ENCODE results near the gene SPATA2L.

DNA sequence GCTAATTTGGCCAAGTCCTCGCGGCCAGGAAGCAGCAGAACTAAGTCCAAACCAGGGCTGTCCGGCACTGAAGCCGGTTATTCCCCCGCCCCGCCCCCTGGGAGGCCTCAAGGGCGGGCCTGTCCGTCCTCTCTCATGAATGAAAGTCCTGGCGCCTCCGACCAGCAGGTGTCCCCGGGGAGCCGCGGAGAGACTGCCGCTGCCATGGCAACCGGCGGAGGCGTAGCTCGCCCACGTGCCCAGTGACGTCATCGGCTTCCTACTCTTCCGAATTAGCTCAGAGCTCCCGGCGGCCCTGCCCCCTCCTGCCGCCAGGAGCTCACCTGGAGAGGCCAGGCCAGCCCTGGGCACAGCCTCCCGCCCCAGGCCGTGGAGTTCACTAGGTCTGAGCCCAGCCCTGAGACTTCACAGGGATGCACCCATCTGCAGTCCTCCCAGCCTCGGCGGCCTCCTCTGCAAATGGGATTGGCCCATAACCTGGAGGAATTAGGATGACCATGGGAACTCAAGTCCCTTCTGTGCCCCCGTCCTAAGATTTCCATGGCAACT, 1.3 kb downstream of the SPATA2L start:
- TF ChIP-seq, protein P1, sequence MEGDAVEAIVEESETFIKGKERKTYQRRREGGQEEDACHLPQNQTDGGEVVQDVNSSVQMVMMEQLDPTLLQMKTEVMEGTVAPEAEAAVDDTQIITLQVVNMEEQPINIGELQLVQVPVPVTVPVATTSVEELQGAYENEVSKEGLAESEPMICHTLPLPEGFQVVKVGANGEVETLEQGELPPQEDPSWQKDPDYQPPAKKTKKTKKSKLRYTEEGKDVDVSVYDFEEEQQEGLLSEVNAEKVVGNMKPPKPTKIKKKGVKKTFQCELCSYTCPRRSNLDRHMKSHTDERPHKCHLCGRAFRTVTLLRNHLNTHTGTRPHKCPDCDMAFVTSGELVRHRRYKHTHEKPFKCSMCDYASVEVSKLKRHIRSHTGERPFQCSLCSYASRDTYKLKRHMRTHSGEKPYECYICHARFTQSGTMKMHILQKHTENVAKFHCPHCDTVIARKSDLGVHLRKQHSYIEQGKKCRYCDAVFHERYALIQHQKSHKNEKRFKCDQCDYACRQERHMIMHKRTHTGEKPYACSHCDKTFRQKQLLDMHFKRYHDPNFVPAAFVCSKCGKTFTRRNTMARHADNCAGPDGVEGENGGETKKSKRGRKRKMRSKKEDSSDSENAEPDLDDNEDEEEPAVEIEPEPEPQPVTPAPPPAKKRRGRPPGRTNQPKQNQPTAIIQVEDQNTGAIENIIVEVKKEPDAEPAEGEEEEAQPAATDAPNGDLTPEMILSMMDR (IDR thresholded peaks at IDR 0.05): peak; percentile 71 to 94 (median 90)
- TF ChIP-seq POLR2A (IDR thresholded peaks at IDR 0.05) (peak in 1 of 2 donors; percentile 58), EP300 (IDR thresholded peaks at IDR 0.05) (peak; percentile 86 to 97)

Measured in tibial nerve (tissue), 4 donors.